Measurements from ENCODE around the gene CD226. TPM values are rescaled to one million over a fixed set of nuclear protein-coding genes. Genes with fewer than 3 reads are reported as not detected.

The CD226 gene
- total and polyA plus RNA-seq, 2 of the 4 experiments (the other 2 are of a cell fraction) = 0.29 to 1.1 TPM

DNA sequence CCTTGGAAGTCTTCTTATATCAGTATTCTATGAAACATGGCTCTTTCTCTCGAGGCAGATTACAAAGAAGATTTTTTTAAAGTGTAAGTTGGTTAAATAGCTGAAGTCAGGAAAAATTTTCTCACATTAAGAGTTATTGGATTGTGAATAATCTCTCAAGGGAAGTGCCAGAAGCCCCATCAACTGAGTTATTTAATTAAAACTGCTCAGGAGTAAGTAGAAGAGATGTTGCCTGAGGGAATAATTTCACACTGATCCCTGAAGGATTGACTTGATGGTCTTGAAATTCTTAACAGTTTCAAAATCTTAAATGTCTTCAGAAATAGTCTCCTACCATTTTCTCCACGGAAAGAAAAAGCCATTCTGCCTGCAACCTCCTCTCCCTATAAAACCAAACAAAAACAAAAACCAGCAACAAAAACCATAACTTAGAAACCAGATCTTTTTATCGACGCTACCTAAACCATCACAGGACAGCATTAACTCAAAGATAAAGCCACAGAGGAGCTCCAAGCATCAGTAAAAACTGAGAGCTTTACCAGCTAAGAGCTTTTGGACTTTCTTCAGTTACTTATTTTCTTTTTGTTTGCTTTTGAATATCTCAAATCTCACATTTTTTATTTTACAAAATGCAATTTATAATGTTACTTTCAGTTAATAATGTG lies 12.9 kb downstream of the CD226 start (continued):
- TF ChIP-seq, protein P1, sequence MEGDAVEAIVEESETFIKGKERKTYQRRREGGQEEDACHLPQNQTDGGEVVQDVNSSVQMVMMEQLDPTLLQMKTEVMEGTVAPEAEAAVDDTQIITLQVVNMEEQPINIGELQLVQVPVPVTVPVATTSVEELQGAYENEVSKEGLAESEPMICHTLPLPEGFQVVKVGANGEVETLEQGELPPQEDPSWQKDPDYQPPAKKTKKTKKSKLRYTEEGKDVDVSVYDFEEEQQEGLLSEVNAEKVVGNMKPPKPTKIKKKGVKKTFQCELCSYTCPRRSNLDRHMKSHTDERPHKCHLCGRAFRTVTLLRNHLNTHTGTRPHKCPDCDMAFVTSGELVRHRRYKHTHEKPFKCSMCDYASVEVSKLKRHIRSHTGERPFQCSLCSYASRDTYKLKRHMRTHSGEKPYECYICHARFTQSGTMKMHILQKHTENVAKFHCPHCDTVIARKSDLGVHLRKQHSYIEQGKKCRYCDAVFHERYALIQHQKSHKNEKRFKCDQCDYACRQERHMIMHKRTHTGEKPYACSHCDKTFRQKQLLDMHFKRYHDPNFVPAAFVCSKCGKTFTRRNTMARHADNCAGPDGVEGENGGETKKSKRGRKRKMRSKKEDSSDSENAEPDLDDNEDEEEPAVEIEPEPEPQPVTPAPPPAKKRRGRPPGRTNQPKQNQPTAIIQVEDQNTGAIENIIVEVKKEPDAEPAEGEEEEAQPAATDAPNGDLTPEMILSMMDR (conservative IDR thresholded peaks at IDR 0.05; ENCODE audit: low read depth, low read length) = no peak

DNA sequence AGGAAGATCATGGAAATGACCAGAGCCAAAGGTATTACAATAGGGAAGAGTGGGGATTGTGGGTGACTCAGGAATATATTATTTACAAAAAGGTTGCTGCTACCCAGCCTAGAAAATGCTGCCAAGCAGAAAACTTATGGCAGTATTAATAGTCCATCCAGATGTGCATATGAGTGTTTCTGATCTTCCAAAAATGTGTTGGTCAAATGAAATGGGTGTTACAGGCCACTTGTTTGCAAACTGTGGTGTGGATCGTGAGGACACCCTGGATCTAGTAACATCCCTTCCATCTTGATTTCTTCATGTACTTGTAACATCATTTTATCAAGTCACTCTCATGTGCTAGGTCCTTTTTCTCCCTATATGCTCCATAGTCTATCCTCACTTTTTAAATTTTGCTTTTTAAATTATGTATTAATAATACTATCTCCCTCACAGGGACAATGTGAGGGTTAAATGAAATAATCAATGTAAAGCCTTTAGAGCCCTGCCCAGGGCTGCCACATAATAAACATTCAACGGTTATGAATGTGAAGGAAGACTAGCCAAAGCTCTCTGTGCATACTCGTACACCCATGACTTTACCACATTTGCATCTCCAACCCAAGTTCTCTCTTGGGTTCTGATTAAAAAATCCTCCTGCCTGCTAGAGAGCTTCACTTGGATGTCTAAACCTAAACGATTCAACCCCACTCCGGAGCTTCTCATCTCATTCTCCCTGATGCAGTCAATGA lies 18.5 kb downstream of the CD226 start:
- no peaks in the 10 kb centered on the region for H3K36me3 ChIP-seq (ENCODE audit: control insufficient read depth, insufficient read depth, low read length)
- TF ChIP-seq, protein P1 (conservative IDR thresholded peaks at IDR 0.05; ENCODE audit: low read depth, low read length) = no peak
- TF ChIP-seq RFX5 (IDR thresholded peaks at IDR 0.05; ENCODE audit: low read depth, low read length) = no peak
- TF ChIP-seq, protein P2, sequence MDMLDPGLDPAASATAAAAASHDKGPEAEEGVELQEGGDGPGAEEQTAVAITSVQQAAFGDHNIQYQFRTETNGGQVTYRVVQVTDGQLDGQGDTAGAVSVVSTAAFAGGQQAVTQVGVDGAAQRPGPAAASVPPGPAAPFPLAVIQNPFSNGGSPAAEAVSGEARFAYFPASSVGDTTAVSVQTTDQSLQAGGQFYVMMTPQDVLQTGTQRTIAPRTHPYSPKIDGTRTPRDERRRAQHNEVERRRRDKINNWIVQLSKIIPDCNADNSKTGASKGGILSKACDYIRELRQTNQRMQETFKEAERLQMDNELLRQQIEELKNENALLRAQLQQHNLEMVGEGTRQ (IDR thresholded peaks at IDR 0.05; ENCODE audit: low read depth, low read length) = no peak
- TF ChIP-seq MXI1 (IDR thresholded peaks at IDR 0.05; ENCODE audit: borderline replicate concordance, low read depth, low read length) = no peak
- TF ChIP-seq CHD1 (IDR thresholded peaks at IDR 0.05; ENCODE audit: low read depth, low read length) = no peak
- no peak for TF ChIP-seq RAD21 (IDR thresholded peaks at IDR 0.05; ENCODE audit: low read length)
- TF ChIP-seq, protein P3, sequence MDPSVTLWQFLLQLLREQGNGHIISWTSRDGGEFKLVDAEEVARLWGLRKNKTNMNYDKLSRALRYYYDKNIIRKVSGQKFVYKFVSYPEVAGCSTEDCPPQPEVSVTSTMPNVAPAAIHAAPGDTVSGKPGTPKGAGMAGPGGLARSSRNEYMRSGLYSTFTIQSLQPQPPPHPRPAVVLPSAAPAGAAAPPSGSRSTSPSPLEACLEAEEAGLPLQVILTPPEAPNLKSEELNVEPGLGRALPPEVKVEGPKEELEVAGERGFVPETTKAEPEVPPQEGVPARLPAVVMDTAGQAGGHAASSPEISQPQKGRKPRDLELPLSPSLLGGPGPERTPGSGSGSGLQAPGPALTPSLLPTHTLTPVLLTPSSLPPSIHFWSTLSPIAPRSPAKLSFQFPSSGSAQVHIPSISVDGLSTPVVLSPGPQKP (IDR thresholded peaks at IDR 0.05; ENCODE audit: borderline replicate concordance, low read depth, low read length) = no peak
- TF ChIP-seq MAFK (IDR thresholded peaks at IDR 0.05; ENCODE audit: low read depth, low read length) = no peak

More for the DNA sequence above, 18.5 kb downstream of the CD226 start:
- DNase-seq (no peak), ATAC-seq (ENCODE audit: low read depth) (no peak)
- H4K8ac ChIP-seq (ENCODE audit: low read depth in 2 of 2, low read length in 2 of 2) = no peak overlapping the region
- ChIA-PET CTCF (no interaction called here), POLR2A (ENCODE audit: unreplicated experiment) (no interaction called here)
- H2BK20ac ChIP-seq (ENCODE audit: low read depth, low read length) = no peak overlapping the region
- WGBS, 2 experiments (ENCODE audit: extremely low coverage in 2 of 2, insufficient read length in 1 of 2) = 93% methylated on average over 3 of the region's 5 CpGs; no CpG with 5 or more reads in 1 of the 2 experiments
- no peaks in the 10 kb centered on the region for H3K79me1 ChIP-seq (ENCODE audit: low read depth in 1 of 2, low read length in 2 of 2)
- H2AK5ac ChIP-seq (ENCODE audit: low read depth, low read length) = no peak overlapping the region
- no peak overlapping the region for H2AK9ac ChIP-seq (replicated peaks; ENCODE audit: low read depth, low read length, poor library complexity)
- H3K4me3 ChIP-seq (ENCODE audit: insufficient read depth, low read depth, low read length) = no peak overlapping the region
- H3K14ac ChIP-seq (replicated peaks; ENCODE audit: low read depth, low read length) = no peak overlapping the region
- H4K20me1 ChIP-seq (ENCODE audit: insufficient read depth, low read length) = no peaks in the 10 kb centered on the region
- dilution Hi-C loops (cut with HindIII; ENCODE audit: low sequenced_read_pairs, unreplicated experiment) = no loop called here
- H3K27me3 ChIP-seq (ENCODE audit: control insufficient read depth, insufficient read depth, low read length) = no peaks in the 10 kb centered on the region
- no peak overlapping the region for H3K4ac ChIP-seq (ENCODE audit: low read depth, low read length)
- H2BK15ac ChIP-seq (ENCODE audit: low read depth, low read length) = no peak overlapping the region
- in situ Hi-C loops (cut with MboI; ENCODE audit: low sequenced_read_pairs) = no loop called here
- no peak overlapping the region for H2BK5ac ChIP-seq (ENCODE audit: low read depth, low read length, poor library complexity, severe bottlenecking)
- no peak overlapping the region for H3K27ac ChIP-seq (ENCODE audit: insufficient read depth, low read length)
- intact Hi-C loops (cut with micrococcal nuclease) = no loop called here
- H4K91ac ChIP-seq (ENCODE audit: insufficient read depth, low read depth, low read length) = no peak overlapping the region
- no peak overlapping the region for H3K56ac ChIP-seq (ENCODE audit: extremely low read depth, insufficient read depth, low read length)
- no peak overlapping the region for H3K4me2 ChIP-seq (ENCODE audit: low read depth, low read length)
- no peak overlapping the region for H3K18ac ChIP-seq (ENCODE audit: low read depth, low read length)
- H4K5ac ChIP-seq (ENCODE audit: low read depth, low read length) = no peak overlapping the region
- no peaks in the 10 kb centered on the region for H3K9me1 ChIP-seq (ENCODE audit: insufficient read depth, low read length)
- no peaks in the 10 kb centered on the region for H3K9me3 ChIP-seq (ENCODE audit: control insufficient read depth, insufficient read depth, low read length)
- H3K9ac ChIP-seq (ENCODE audit: low read depth, low read length) = no peak overlapping the region
- no peaks in the 10 kb centered on the region for H3K4me1 ChIP-seq (ENCODE audit: control insufficient read depth, insufficient read depth, low read length)
- H3K23ac ChIP-seq (ENCODE audit: low read depth, low read length) = no peak overlapping the region
- no peak overlapping the region for H2BK120ac ChIP-seq (ENCODE audit: low read depth, low read length)
- no peak overlapping the region for H2AFZ ChIP-seq (replicated peaks; ENCODE audit: low read length, poor library complexity)
- no TSS peak for BruUV-seq (replicated peaks)

All from IMR-90 (cell line).